PC-9 (cell line): ENCODE results near the gene PC. TPM values are rescaled to one million over a fixed set of nuclear protein-coding genes. Genes with fewer than 3 reads are reported as not detected.

ENCODE experiments used
- BruUV-seq: library from RNA; stranded (reverse); fragments of 400-500 nt; replicated peaks from 2 replicates; lab custom pipeline; 2021; lab: Mats Ljungman, UMichigan
- CTCF ChIA-PET: fragments of 300-600 bp; sonication (Branson Sonifier 250); formaldehyde crosslinking; loops from one replicate; lab custom pipeline; 2022; ENCODE audit warnings: antibody characterized with exemption; lab: Charles Lee
- POLR2A ChIA-PET: fragments of 300-600 bp; sonication (Branson Sonifier 250); formaldehyde crosslinking; loops from one replicate; lab custom pipeline; 2022; ENCODE audit warnings: antibody characterized with exemption; ENCODE audit not compliant: unreplicated experiment; lab: Charles Lee
- DNase-seq, 2 experiments: peaks; one replicate each; pipeline versions ENCODE4 v3.0.0 to v3.0.0-alpha.2; 2015 to 2022; ENCODE audit warnings: mixed read lengths in 1 of 2
- H2AFZ ChIP-seq: fragments of 200-600 bp; sonication (generic); 2 replicates; pipeline ENCODE4 v1.8.1; 2017; ENCODE audit warnings: antibody characterized with exemption
- H3F3A ChIP-seq: fragments of 200-600 bp; sonication (generic); 2 replicates; pipeline ENCODE4 v1.8.1; 2017; ENCODE audit warnings: antibody characterized with exemption, mild to moderate bottlenecking, low read depth; ENCODE audit not compliant: insufficient read depth
- H3K27ac ChIP-seq: fragments of 200-600 bp; sonication (generic); 2 replicates; pipeline ENCODE4 v1.6.1; 2016; ENCODE audit warnings: mixed run types
- H3K27me3 ChIP-seq: fragments of 200-600 bp; sonication (generic); 2 replicates; pipeline ENCODE4 v1.6.1; 2016; ENCODE audit warnings: low read depth, mixed run types; ENCODE audit not compliant: insufficient read depth
- H3K36me3 ChIP-seq: fragments of 200-600 bp; sonication (generic); 2 replicates; pipeline ENCODE4 v1.6.1; 2016; ENCODE audit warnings: low read depth, mixed run types
- H3K4me1 ChIP-seq: fragments of 200-600 bp; sonication (generic); replicated peaks from 2 replicates; pipeline ENCODE4 v1.6.1; 2016; ENCODE audit warnings: mixed run types; ENCODE audit not compliant: insufficient read depth
- H3K4me2 ChIP-seq: fragments of 200-600 bp; sonication (generic); 2 replicates; pipeline ENCODE4 v1.6.1; 2017; ENCODE audit warnings: mixed run types
- H3K4me3 ChIP-seq: fragments of 200-600 bp; sonication (generic); 2 replicates; pipeline ENCODE4 v1.6.1; 2016; ENCODE audit warnings: mixed run types
- H3K79me2 ChIP-seq: fragments of 200-600 bp; sonication (generic); 2 replicates; pipeline ENCODE4 v1.6.1; 2017; ENCODE audit warnings: low read depth, mixed run types
- H3K9me2 ChIP-seq: fragments of 200-600 bp; sonication (generic); 2 replicates; pipeline ENCODE4 v1.8.1; 2017; ENCODE audit warnings: mild to moderate bottlenecking; ENCODE audit not compliant: insufficient read depth
- H3K9me3 ChIP-seq: fragments of 200-600 bp; sonication (generic); 2 replicates; pipeline ENCODE4 v1.8.1; 2016; ENCODE audit warnings: low read depth; ENCODE audit not compliant: insufficient read depth
- H4K20me1 ChIP-seq: fragments of 200-600 bp; sonication (generic); 2 replicates; pipeline ENCODE4 v1.8.1; 2017; ENCODE audit not compliant: insufficient read depth
- CTCF ChIP-seq: fragments of 200-600 bp; sonication (generic); conservative IDR thresholded peaks from 2 replicates; pipeline ENCODE4 v1.6.1; 2017; ENCODE audit warnings: mixed run types, antibody characterized with exemption, mild to moderate bottlenecking, moderate library complexity
- EZH2 ChIP-seq: fragments of 200-600 bp; sonication (generic); IDR thresholded peaks from 2 replicates; pipeline ENCODE4 v1.8.0; 2017; ENCODE audit warnings: antibody characterized with exemption, low read depth
- intact Hi-C: fragments of 100-400 bp; cut with micrococcal nuclease; formaldehyde crosslinking; loops from one replicate; pipeline ENCODE4 v1.10.0; 2022; ENCODE audit not compliant: unreplicated experiment
- total RNA-seq: library from RNA; stranded (reverse); gene quantifications from 2 replicates; pipeline ENCODE4 v1.2.3, GENCODE V29; 2021

The PC gene
- total RNA-seq, 1 experiment from 2014 or later = 38.9 TPM

GRCh38 chr11:66888282-66888681, 69.9 kb downstream of the PC start:
- Histone ChIP-seq H3K9me3 (no peaks in the 10 kb centered on the region), H3K79me2 (no peaks in the 10 kb centered on the region), H3K27ac (no peak overlapping the region), H2AFZ (no peak overlapping the region), H3K4me2 (no peak overlapping the region), H3F3A (peaks cover 31% of the 10 kb centered on the region), H3K36me3 (no peaks in the 10 kb centered on the region), H3K27me3 (no peaks in the 10 kb centered on the region), H3K4me3 (no peak overlapping the region), H4K20me1 (no peaks in the 10 kb centered on the region), H3K9me2 (no peaks in the 10 kb centered on the region), H3K4me1 (peaks cover 47% of the 10 kb centered on the region)
- CTCF ChIA-PET = no interaction called here
- TF ChIP-seq EZH2 (no peak), CTCF (no peak)
- POLR2A ChIA-PET = interaction anchor here (0.6 kb wide), 1 partner anchor 430 kb away, joined by 5 read pairs; no protein-coding TSS in a partner anchor
- DNase-seq = peak in 1 of 2 experiments; percentile 56
- intact Hi-C loops = no loop called here
- no TSS peak for BruUV-seq

GRCh38 chr11:66887526-66887925, 70.7 kb downstream of the PC start:
- Histone ChIP-seq H3F3A (peaks cover 35% of the 10 kb centered on the region), H2AFZ (no peak overlapping the region), H3K9me2 (no peaks in the 10 kb centered on the region), H3K4me3 (no peak overlapping the region), H4K20me1 (no peaks in the 10 kb centered on the region), H3K79me2 (no peaks in the 10 kb centered on the region), H3K4me2 (no peak overlapping the region), H3K4me1 (peaks cover 47% of the 10 kb centered on the region), H3K36me3 (no peaks in the 10 kb centered on the region), H3K27me3 (no peaks in the 10 kb centered on the region), H3K9me3 (no peaks in the 10 kb centered on the region), H3K27ac (no peak overlapping the region)
- BruUV-seq = no TSS peak
- TF ChIP-seq CTCF (no peak), EZH2 (no peak)
- CTCF ChIA-PET = no interaction called here
- no peak for DNase-seq
- intact Hi-C loops = no loop called here
- POLR2A ChIA-PET = no interaction called here

GRCh38 chr11:66886671-66887221, 71.4 kb downstream of the PC start:
- no peak overlapping the region for H2AFZ ChIP-seq
- no peak overlapping the region for H3K27ac ChIP-seq
- H3K4me1 ChIP-seq = peaks cover 48% of the 10 kb centered on the region
- TF ChIP-seq CTCF (no peak), EZH2 (no peak)
- BruUV-seq = no TSS peak
- H3K36me3 ChIP-seq = no peaks in the 10 kb centered on the region
- H3K9me3 ChIP-seq = no peaks in the 10 kb centered on the region
- DNase-seq = no peak
- intact Hi-C loops = no loop called here
- ChIA-PET CTCF (interaction anchor here (0.5 to 0.9 kb wide), 2 partner anchors 31 to 167 kb away, joined by 3 to 8 read pairs; no protein-coding TSS in a partner anchor), POLR2A (interaction anchor here (0.7 kb wide), 1 partner anchor 56 kb away, joined by 3 read pairs; no protein-coding TSS in a partner anchor)
- H3K9me2 ChIP-seq = no peaks in the 10 kb centered on the region
- H3K4me3 ChIP-seq = no peak overlapping the region
- H3K27me3 ChIP-seq = no peaks in the 10 kb centered on the region
- H3K79me2 ChIP-seq = no peaks in the 10 kb centered on the region
- no peaks in the 10 kb centered on the region for H4K20me1 ChIP-seq
- H3F3A ChIP-seq = peaks cover 37% of the 10 kb centered on the region
- no peak overlapping the region for H3K4me2 ChIP-seq
